ENCODE measurements around the gene PIAS2. TPM values are rescaled to one million over a fixed set of nuclear protein-coding genes. Genes with fewer than 3 reads are reported as not detected.
"Not testable (repeated sequence)": the region's sequence is repeated elsewhere in the genome, so short reads cannot be mapped to it uniquely, and the experiment has no call there.

PIAS2 gene
- 10 to 100 TPM; 22.5 to 30.9 (median 24.0) TPM for polyA plus RNA-seq (ENCODE audit: insufficient read length in 4 of 4)

GRCh38 chr18:46917108-46917802 lies at the start of gene PIAS2, which contains the start of gene KATNAL2:
TSS of gene PIAS2 (minus strand) at chr18:46917507. CDS start at chr18:46917345, 162 bp downstream.
TSS of gene KATNAL2 (plus strand) at chr18:46917602. CDS start at chr18:46946873, 29,271 bp downstream.
- peak in 3 of 4 donors; percentile 46 to 69 (median 65) for DNase-seq (ENCODE audit: low read depth in 4 of 4, low spot score in 2 of 4)

DNA sequence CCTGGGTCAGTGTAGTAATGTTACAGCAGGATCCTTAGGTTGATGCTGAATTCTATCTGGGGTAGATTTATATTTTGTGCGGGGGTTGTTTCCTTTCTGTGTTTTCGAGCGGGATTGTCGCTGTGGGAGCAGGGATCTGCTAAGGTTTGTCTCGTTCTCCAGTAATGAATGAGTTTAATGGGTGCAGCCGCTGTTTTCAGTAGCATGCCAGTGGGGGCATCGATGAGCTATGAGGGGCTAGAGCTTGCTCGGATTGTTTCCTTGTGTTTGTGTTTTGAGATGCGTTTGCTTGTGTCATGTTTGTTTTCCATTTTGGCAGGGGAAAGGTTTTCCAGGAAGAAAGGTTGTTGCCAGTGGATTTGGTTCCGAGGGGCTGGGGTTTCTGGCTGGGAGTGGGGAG lies 49.0 kb upstream of the PIAS2 start:
- DNase-seq (ENCODE audit: low read depth in 4 of 4, low spot score in 2 of 4): not testable (repeated sequence)

- not testable (repeated sequence) for DNase-seq (ENCODE audit: low read depth in 4 of 4, low spot score in 2 of 4)
Measured at GRCh38 chr18:46964579-46965293, 47.4 kb upstream of the PIAS2 start.

DNA sequence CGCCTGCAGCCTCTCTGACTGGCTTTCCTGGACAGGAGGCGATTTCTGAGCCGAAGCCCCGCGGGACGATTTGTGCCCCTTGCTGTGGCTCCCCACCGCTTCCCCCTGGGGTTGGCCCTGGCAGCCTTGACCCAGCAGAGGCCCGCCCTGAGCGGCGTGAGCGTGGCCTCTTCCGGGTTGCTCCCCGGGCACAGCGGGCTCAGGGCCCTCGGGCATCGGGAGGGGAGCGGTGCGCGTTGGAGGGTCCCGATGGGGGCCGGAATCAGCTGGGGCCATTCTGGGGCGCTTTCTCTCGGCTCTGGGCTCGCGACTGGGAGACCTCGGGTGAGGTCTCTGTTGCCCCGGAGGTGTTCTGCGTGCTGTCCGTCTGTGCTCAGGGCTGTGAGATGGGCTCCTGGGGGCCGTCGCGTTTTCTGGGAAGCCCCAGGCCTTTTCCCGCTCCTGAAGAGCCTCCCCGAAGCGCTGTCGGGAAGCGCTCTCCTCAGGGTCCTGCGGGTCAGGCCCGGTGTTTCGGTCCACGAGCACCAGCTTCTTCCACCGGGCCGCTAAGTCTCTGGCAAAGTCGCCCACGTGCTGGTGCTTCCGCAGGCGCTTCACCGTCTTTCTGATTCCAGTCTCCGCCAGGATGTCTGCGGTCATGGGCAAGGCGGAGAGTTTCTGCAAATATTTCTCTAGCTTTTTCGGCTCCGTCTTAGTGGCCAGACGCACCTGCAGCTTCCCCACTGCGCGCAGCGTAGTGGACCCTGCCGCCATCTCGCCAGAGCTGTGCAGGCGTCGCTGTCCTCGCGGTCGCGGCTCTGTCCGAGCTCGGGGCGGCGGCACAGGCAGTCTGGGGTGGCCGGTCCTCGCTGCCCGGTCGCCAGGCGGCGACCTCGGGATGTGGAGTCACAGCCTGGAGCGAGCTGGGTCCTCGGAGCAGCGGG lies 46.6 kb upstream of the PIAS2 start:
- not testable (repeated sequence) for DNase-seq (ENCODE audit: low read depth in 4 of 4, low spot score in 2 of 4)

DNA sequence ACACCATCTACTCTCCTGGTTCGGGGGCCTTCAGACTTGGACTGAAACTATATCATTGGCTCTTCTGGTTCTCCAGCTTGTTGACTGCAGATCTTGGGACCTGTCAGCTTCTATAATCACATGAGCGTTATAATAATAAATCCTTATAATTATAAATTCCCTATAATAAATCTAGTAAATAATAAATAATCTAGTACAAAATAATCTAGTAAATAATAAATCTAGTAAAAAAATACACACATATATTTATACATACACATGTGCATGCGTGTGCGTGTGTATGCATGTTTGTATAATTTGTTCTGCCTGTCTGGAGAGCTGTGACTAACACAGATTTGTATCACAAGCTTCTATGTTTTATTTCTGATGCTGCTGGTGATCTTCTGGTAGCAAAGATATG lies 40.9 kb upstream of the PIAS2 start:
- DNase-seq (ENCODE audit: low read depth in 4 of 4, low spot score in 2 of 4): no peak

GRCh38 chr18:46953195-46953594 lies 35.9 kb upstream of the PIAS2 start:
- DNase-seq (ENCODE audit: low read depth in 4 of 4, low spot score in 2 of 4): no peak

GRCh38 chr18:46950064-46950656 lies 32.9 kb upstream of the PIAS2 start:
- DNase-seq (ENCODE audit: low read depth in 4 of 4, low spot score in 2 of 4): no peak

- peak; percentile 60 to 82 (median 70) for DNase-seq (ENCODE audit: low read depth in 4 of 4, low spot score in 2 of 4)
Measured at GRCh38 chr18:46946656-46947282, 29.5 kb upstream of the PIAS2 start.

GRCh38 chr18:46942646-46943045 lies 25.3 kb upstream of the PIAS2 start:
- no peak for DNase-seq (ENCODE audit: low read depth in 4 of 4, low spot score in 2 of 4)

DNA sequence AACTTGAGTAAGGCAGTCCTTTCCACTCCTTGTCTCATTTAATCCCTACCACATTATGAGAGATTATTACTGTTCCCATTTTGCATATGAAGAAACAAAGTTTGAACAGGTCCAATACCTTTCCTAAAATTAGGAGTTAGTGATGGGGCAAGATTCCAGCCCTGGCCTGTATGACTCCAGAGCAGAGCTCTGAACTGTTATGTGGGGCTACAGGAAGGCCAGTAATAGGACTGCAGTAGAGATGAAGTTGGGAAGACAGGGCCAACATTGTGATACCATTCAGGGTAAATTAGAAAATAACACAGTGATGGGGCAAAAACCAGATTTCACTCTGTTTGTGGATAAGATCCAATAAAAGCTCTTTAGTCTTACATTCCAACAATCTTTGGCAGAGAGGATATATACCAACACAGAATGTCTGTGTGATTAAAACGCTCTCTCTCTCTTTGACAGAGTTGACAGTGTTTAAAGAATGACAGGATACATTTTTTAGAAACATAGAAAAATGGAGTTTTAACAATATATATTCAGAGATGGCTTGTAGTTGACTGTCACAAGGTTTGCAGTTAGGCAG lies 22.8 kb upstream of the PIAS2 start:
- no peak for DNase-seq (ENCODE audit: low read depth in 4 of 4, low spot score in 2 of 4)

- DNase-seq (ENCODE audit: low read depth in 4 of 4, low spot score in 2 of 4): no peak
Measured at GRCh38 chr18:46939337-46939963, 22.1 kb upstream of the PIAS2 start.

DNA sequence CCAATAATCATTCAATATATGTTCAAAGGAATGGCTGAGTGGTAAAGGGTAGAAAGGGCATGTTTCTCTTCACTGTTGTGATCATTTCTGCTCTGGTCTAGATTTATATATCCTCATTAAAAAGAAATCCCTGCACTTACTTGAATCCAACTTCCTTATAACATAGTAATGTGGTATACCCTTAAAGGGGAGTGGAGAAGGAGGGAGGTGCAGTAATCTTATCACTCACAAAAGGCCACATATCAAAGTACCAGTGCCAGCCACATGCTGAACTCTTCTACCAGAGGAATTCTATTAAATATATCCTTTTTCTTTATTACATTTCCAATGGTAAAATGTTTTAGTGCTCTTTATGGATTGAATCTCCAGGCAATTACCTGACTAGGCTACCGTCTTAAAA lies 3.3 kb upstream of the PIAS2 start:
- DNase-seq (ENCODE audit: low read depth in 4 of 4, low spot score in 2 of 4): no peak

- no peak for DNase-seq (ENCODE audit: low read depth in 4 of 4, low spot score in 2 of 4)
Measured at GRCh38 chr18:46920067-46920466, 2.8 kb upstream of the PIAS2 start.

GRCh38 chr18:46917803-46918600 lies 695 bp upstream of the PIAS2 start:
- peak; percentile 42 to 77 (median 46) for DNase-seq (ENCODE audit: low read depth in 4 of 4, low spot score in 2 of 4)

DNA sequence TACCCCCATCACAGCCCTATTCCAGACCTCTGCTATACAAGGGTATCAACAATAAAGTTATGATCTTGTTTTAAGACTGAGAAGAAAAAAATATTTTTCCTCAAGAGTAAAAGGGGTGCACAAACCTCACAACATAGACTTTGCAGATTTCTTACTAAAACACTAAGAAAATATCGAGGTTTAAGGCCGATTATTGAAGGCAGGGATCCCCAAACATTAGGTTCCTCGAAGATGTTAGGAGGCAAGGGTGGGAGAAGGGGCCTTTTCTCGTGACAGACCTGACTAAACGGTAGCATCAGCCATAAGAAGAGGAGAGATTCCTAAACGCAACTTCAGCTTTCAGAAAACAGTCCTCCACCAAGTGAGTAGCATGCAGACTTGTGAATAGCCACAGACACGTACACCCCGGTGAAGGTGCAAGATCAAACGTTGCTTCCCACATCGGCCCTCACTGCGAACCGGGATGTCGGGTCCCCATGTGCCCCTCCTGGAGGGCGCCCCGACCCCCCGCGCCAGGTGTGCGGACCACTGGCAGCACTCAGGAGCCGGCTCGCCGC lies 678 bp downstream of the PIAS2 start:
- peak in 3 of 4 donors; percentile 21 to 45 (median 32) for DNase-seq (ENCODE audit: low read depth in 4 of 4, low spot score in 2 of 4)

DNA sequence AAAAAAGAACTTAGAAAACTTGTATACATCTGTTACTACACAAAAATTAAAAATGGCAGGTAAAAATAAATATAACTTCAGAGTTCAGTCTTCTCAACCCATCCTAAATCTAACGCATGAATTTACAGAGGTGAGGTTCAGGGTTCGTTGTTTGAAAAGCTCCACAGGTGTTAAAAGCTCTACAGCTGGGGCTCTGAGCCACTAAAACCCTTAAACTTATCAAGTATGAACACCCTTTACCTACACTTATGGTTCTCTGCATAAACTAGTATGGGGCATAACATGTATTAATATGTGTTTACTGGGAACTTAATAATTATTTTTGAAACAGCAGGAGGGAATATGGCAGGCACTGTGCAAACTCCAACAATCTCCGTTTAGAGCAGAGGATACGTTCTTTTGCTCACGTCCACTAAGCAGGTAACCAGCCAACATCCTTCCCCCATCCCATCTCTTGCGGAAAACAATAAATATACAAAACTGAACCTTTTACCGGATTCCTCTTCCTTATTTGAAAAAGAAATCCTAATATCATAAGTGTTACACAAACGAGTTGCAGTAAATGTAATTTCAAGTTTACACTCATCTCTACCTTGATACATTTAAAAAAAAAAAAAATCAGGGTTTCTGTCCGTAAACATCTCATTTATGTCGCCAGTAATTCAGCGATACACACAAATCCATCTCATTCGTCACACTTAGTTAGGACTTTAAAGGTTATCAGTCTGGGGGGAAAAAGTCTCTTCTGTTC lies 1.3 kb downstream of the PIAS2 start:
- peak in 2 of 4 donors; percentile 3 to 8 for DNase-seq (ENCODE audit: low read depth in 4 of 4, low spot score in 2 of 4)

DNA sequence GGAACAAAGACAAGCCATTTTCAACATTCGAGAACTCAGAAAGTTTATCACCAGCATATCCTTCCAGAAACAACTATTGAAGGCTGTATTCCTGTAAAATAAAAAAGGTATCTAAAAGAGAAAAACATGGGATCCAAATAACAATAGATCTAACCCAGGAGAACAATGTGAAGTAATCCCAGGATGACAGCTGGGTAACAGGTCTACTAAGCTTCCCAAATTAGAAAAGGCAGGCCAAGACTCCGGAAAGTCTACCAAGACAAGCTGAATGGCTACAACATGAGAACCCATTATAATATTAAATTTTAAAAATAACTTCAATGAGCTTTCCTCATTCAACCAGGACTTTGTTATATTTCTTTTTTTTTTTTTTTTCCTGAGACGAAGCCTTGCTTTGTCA lies 6.5 kb downstream of the PIAS2 start:
- no peak for DNase-seq (ENCODE audit: low read depth in 4 of 4, low spot score in 2 of 4)

All from left renal cortex interstitium (tissue), 4 donors.